Loucy (cell line): Measurements from ENCODE around the gene IGFLR1.

ENCODE experiments used
- EZH2phosphoT487 ChIP-seq: fragments of 200-600 bp; IDR thresholded peaks from 2 replicates; pipeline ENCODE4 v1.6.1; 2018; ENCODE audit warnings: antibody characterized with exemption, mild to moderate bottlenecking, moderate library complexity, borderline replicate concordance
- TF ChIP-seq, protein P1 (sequence below): fragments of 200-600 bp; sonication (generic); conservative IDR thresholded peaks from 2 replicates; pipeline ENCODE4 v1.5.1; 2014; ENCODE audit warnings: mild to moderate bottlenecking, antibody characterized with exemption, low read length

DNA sequence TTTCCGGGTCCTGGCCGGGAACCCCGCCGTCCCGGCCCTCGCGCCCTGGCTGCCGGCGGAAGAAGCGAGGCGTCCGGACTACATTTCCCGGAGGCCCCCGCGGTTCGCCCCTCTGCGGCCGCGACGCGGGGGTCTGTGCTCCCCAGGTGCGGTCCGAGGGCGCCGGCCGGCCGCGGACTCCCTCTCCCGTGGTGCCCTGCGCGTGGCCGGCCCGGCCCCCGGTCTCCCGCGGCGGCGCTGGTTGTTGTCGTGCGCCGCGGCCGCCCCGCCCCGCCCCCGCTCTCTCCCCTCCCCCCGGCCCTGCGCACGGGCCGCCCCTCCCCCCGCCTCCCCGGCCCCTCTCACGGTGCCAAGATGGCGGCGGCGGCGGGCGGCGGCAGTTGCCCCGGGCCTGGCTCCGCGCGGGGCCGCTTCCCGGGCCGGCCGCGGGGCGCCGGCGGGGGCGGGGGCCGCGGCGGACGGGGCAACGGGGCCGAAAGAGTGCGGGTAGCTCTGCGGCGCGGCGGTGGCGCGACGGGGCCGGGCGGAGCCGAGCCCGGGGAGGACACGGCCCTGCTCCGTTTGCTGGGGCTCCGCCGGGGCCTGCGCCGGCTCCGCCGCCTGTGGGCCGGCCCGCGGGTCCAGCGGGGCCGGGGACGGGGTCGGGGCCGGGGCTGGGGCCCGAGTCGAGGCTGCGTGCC, 24.4 kb downstream of the IGFLR1 start, which contains the start of gene KMT2B:
- TF ChIP-seq, protein P1, sequence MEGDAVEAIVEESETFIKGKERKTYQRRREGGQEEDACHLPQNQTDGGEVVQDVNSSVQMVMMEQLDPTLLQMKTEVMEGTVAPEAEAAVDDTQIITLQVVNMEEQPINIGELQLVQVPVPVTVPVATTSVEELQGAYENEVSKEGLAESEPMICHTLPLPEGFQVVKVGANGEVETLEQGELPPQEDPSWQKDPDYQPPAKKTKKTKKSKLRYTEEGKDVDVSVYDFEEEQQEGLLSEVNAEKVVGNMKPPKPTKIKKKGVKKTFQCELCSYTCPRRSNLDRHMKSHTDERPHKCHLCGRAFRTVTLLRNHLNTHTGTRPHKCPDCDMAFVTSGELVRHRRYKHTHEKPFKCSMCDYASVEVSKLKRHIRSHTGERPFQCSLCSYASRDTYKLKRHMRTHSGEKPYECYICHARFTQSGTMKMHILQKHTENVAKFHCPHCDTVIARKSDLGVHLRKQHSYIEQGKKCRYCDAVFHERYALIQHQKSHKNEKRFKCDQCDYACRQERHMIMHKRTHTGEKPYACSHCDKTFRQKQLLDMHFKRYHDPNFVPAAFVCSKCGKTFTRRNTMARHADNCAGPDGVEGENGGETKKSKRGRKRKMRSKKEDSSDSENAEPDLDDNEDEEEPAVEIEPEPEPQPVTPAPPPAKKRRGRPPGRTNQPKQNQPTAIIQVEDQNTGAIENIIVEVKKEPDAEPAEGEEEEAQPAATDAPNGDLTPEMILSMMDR = no peak
- no peak for TF ChIP-seq EZH2phosphoT487
